ENCODE measurements around the gene CKS1B. TPM values are rescaled to one million over a fixed set of nuclear protein-coding genes. Genes with fewer than 3 reads are reported as not detected.

The CKS1B gene
- total RNA-seq, 2 experiments from 2014 or later = 1.4 to 3.9 TPM

- Mint-ChIP-seq H3K9me3 (no peaks in the 10 kb centered on the region), H3K4me1 (ENCODE audit: low read depth) (peaks cover 67% of the 10 kb centered on the region), H3K27ac (peak within 1 kb of the TSS; percentile 90), H3K27me3 (no peaks in the 10 kb centered on the region), H3K4me3 (peak within 1 kb of the TSS; percentile 99), H3K36me3 (ENCODE audit: low read depth) (peaks cover 15% of the 10 kb centered on the region)
- TF ChIP-seq, protein P1, sequence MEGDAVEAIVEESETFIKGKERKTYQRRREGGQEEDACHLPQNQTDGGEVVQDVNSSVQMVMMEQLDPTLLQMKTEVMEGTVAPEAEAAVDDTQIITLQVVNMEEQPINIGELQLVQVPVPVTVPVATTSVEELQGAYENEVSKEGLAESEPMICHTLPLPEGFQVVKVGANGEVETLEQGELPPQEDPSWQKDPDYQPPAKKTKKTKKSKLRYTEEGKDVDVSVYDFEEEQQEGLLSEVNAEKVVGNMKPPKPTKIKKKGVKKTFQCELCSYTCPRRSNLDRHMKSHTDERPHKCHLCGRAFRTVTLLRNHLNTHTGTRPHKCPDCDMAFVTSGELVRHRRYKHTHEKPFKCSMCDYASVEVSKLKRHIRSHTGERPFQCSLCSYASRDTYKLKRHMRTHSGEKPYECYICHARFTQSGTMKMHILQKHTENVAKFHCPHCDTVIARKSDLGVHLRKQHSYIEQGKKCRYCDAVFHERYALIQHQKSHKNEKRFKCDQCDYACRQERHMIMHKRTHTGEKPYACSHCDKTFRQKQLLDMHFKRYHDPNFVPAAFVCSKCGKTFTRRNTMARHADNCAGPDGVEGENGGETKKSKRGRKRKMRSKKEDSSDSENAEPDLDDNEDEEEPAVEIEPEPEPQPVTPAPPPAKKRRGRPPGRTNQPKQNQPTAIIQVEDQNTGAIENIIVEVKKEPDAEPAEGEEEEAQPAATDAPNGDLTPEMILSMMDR (IDR thresholded peaks at IDR 0.05) = no peak
- H3K27ac ChIP-seq (ENCODE audit: low read depth in 1 of 2, low read length in 2 of 2) = peak within 1 kb of the TSS; percentile 92 to 96
- peaks cover 3% of the 10 kb centered on the region for H3K36me3 ChIP-seq (ENCODE audit: insufficient read depth, low read length)
- intact Hi-C loops (cut with DNase I, micrococcal nuclease) = loop anchor here in 1 of 2 experiments (1.0 to 5.0 kb wide), 3 partner anchors 19 to 65 kb away; partner anchors contain the start of genes EFNA4 and FLAD1
- H3K4me1 ChIP-seq (ENCODE audit: insufficient read depth, low read length) = peaks cover 80% of the 10 kb centered on the region
- H3K9me3 ChIP-seq (ENCODE audit: control insufficient read depth in 1 of 2, insufficient read depth in 1 of 2, low read length in 2 of 2) = no peaks in the 10 kb centered on the region
- ChIA-PET POLR2A (interaction anchor here (1.4 to 10.2 kb wide), 6 partner anchors 10 to 66 kb away, joined by 4 to 189 read pairs (median 22); partner anchors contain the start of genes CKS1B, PBXIP1, PMVK and PYGO2), CTCF (interaction anchor here (1.1 to 13.2 kb wide), 3 partner anchors 10 to 41 kb away, joined by 3 to 159 read pairs (median 4); partner anchors contain the start of gene PYGO2)
- no peaks in the 10 kb centered on the region for H3K27me3 ChIP-seq (ENCODE audit: control insufficient read depth in 1 of 2, insufficient read depth in 2 of 2, low read length in 2 of 2)
- H3K4me3 ChIP-seq (ENCODE audit: low read length) = peak within 1 kb of the TSS; percentile 73
- no peak for DNase-seq
- ATAC-seq (ENCODE audit: poor library complexity) = no peak
These were observed 28.2 kb downstream of the CKS1B start, which contains the start of gene ZBTB7B for GRCh38 chr1:155002464-155003226. Gene ZBTB7B (plus strand): TSS chr1:155002802. CDS start chr1:155014661, 11,859 bp downstream.

DNA sequence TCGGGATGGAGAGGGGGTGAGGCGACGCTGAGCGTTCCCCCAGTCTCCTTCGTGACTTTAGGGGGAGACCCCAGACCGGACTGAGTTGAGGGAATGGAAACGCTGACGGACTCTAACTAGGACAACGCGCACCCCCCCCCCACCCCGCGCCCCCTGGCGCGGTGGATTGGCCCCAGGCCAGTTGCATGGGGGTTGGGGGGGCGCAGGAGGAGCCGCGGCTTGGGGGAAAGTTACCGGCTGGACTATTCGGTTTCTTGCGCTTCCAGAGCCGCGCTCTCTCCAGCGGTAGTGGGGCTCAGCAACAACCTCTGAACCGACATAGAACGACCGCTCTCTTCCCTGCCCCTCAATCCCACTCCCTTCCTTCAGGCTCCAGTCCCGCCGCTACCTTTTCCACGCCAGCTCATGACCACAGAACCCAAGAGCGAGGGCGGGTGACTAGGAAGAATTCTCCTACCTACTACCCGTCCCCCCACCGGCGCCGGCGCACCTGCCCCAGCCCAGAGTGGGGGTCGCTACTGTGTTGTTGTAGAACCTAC is 28.8 kb downstream of the CKS1B start:
- peaks cover 66% of the 10 kb centered on the region for H3K4me1 Mint-ChIP-seq (ENCODE audit: low read depth)
- peak in 3 of 14 experiments; percentile 40 to 55 (median 45) for DNase-seq

More for the DNA sequence above, 28.8 kb downstream of the CKS1B start:
- TF ChIP-seq, protein P1 (IDR thresholded peaks at IDR 0.05) = no peak
- Mint-ChIP-seq H3K36me3 (ENCODE audit: low read depth) (peaks cover 15% of the 10 kb centered on the region), H3K9me3 (no peaks in the 10 kb centered on the region), H3K27ac (peak overlapping the region; percentile 80), H3K4me3 (peak overlapping the region; percentile 99), H3K27me3 (no peaks in the 10 kb centered on the region)
- H3K27ac ChIP-seq (ENCODE audit: low read depth in 1 of 2, low read length in 2 of 2) = peak overlapping the region; percentile 77 to 80
- POLR2A ChIA-PET = interaction anchor here (1.4 to 10.2 kb wide), 4 partner anchors 9 to 48 kb away, joined by 6 to 189 read pairs (median 31); partner anchors contain the start of genes CKS1B, PBXIP1 and PYGO2
- CTCF ChIA-PET = interaction anchor here (1.3 to 13.2 kb wide), 2 partner anchors 9 to 15 kb away, joined by 3 to 159 read pairs; no protein-coding TSS in a partner anchor
- H3K4me3 ChIP-seq (ENCODE audit: low read length) = peak overlapping the region; percentile 73
- H3K36me3 ChIP-seq (ENCODE audit: insufficient read depth, low read length) = peaks cover 3% of the 10 kb centered on the region
- no peak for ATAC-seq (ENCODE audit: poor library complexity)
- no peaks in the 10 kb centered on the region for H3K27me3 ChIP-seq (ENCODE audit: control insufficient read depth in 1 of 2, insufficient read depth in 2 of 2, low read length in 2 of 2)
- no peaks in the 10 kb centered on the region for H3K9me3 ChIP-seq (ENCODE audit: control insufficient read depth in 1 of 2, insufficient read depth in 1 of 2, low read length in 2 of 2)
- intact Hi-C loops (cut with DNase I, micrococcal nuclease) = loop anchor here in 1 of 2 experiments (5.0 kb wide), 1 partner anchor 59 kb away; the partner anchor contains the start of gene EFNA4
- peaks cover 80% of the 10 kb centered on the region for H3K4me1 ChIP-seq (ENCODE audit: insufficient read depth, low read length)

All from CD4-positive, alpha-beta T cell (primary cell).